Activated effector memory CD4-positive, alpha-beta T cell treated with Interleukin-2 at 50 U/mL for 16 hours (primary cell): ENCODE data around the gene MFN2.
A peak's percentile ranks its signal among the peaks of the same experiment; 100 is the strongest.
"Not testable (repeated sequence)": the region's sequence is repeated elsewhere in the genome, so short reads cannot be mapped to it uniquely, and the experiment has no call there.

ENCODE experiments used
- DNase-seq: peaks from one replicate; pipeline ENCODE4 v3.0.0-alpha.2; 2020

The MFN2 gene

GRCh38 chr1:12028957-12029511, 48.8 kb downstream of the MFN2 start:
- no peak for DNase-seq

- no peak for DNase-seq
Observed at GRCh38 chr1:12029720-12030339, 49.6 kb downstream of the MFN2 start.

- DNase-seq: peak; percentile 9
Observed at GRCh38 chr1:12031039-12031980, 51.1 kb downstream of the MFN2 start.

- no peak for DNase-seq
Observed at GRCh38 chr1:12032161-12032621, 51.9 kb downstream of the MFN2 start.

- not testable (repeated sequence) for DNase-seq
Observed at GRCh38 chr1:12033441-12033840, 53.2 kb downstream of the MFN2 start.

- DNase-seq: no peak
Observed at GRCh38 chr1:12034381-12034801, 54.1 kb downstream of the MFN2 start.

- DNase-seq: no peak
Observed at GRCh38 chr1:12035312-12035711, 55.1 kb downstream of the MFN2 start.

- no peak for DNase-seq
Observed at GRCh38 chr1:12037486-12038355, 57.5 kb downstream of the MFN2 start.

- no peak for DNase-seq
Observed at GRCh38 chr1:12038356-12039163, 58.3 kb downstream of the MFN2 start.

- no peak for DNase-seq
Observed at GRCh38 chr1:12039164-12039525, 58.9 kb downstream of the MFN2 start.

- DNase-seq: not testable (repeated sequence)
Observed at GRCh38 chr1:12039824-12040456, 59.7 kb downstream of the MFN2 start.

GRCh38 chr1:12040457-12041051, 60.3 kb downstream of the MFN2 start:
- DNase-seq: no peak

- not testable (repeated sequence) for DNase-seq
Observed at GRCh38 chr1:12044187-12044877, 64.1 kb downstream of the MFN2 start.

GRCh38 chr1:12046749-12047119, 66.5 kb downstream of the MFN2 start:
- DNase-seq: no peak

GRCh38 chr1:12047120-12047876, 67.1 kb downstream of the MFN2 start:
- DNase-seq: no peak

- DNase-seq: no peak
Observed at GRCh38 chr1:12048372-12048771, 68.1 kb downstream of the MFN2 start.

- no peak for DNase-seq
Observed at GRCh38 chr1:12049616-12050015, 69.4 kb downstream of the MFN2 start.

GRCh38 chr1:12051361-12051760, 71.1 kb downstream of the MFN2 start:
- DNase-seq: no peak

GRCh38 chr1:12052008-12052573, 71.8 kb downstream of the MFN2 start:
- no peak for DNase-seq
